Measurements from ENCODE around the gene CLDN15. TPM values are rescaled to one million over a fixed set of nuclear protein-coding genes. Genes with fewer than 3 reads are reported as not detected.

Gene CLDN15
- total RNA-seq, 1 experiment from 2014 or later, result 9.7 TPM

- Histone ChIP-seq H4K8ac (replicated peaks; ENCODE audit: insufficient read length, low read depth, low read length) (no peak overlapping the region), H3K18ac (ENCODE audit: insufficient read length, low read depth, low read length) (no peak overlapping the region), H4K5ac (ENCODE audit: insufficient read length, low read depth, low read length) (no peak overlapping the region), H3K23me2 (ENCODE audit: insufficient read length, low read depth, low read length, poor library complexity, severe bottlenecking) (no peaks in the 10 kb centered on the region), H3K27ac (ENCODE audit: insufficient read length, low read depth, low read length) (no peak overlapping the region), H2BK5ac (ENCODE audit: insufficient read length, low read length) (no peak overlapping the region), H3K79me1 (ENCODE audit: insufficient read depth, low read depth, low read length, poor library complexity, severe bottlenecking) (no peaks in the 10 kb centered on the region), H4K20me1 (ENCODE audit: control insufficient read depth, insufficient read depth, insufficient read length) (no peaks in the 10 kb centered on the region), H2AFZ (ENCODE audit: low read length) (no peak overlapping the region), H3K9me3 (ENCODE audit: control insufficient read depth, low read depth, low read length) (no peaks in the 10 kb centered on the region), H3K4me2 (ENCODE audit: insufficient read depth, insufficient read length, low read length) (no peak overlapping the region), H3K14ac (ENCODE audit: insufficient read depth, low read length) (no peak overlapping the region), H2BK15ac (ENCODE audit: low read depth, low read length) (no peak overlapping the region), H3K4ac (ENCODE audit: low read depth, low read length) (no peak overlapping the region), H3K23ac (ENCODE audit: insufficient read length, low read depth, low read length) (no peak overlapping the region), H2AK5ac (ENCODE audit: insufficient read length, low read length) (no peak overlapping the region), H3K4me1 (ENCODE audit: insufficient read depth, low read length) (no peaks in the 10 kb centered on the region), H2BK120ac (ENCODE audit: low read depth, low read length, poor library complexity, severe bottlenecking) (no peak overlapping the region), H3T11ph (ENCODE audit: low read length) (no peak overlapping the region), H4K91ac (ENCODE audit: insufficient read length, low read depth, low read length) (no peak overlapping the region), H3K9ac (ENCODE audit: extremely low read depth, insufficient read length, low read length) (no peak overlapping the region), H3K27me3 (ENCODE audit: insufficient read depth, low read length) (no peaks in the 10 kb centered on the region), H2BK12ac (ENCODE audit: insufficient read length, low read depth, low read length) (no peak overlapping the region), H3K79me2 (ENCODE audit: insufficient read depth, low read length) (no peaks in the 10 kb centered on the region), H2BK20ac (ENCODE audit: low read depth, low read length, poor library complexity, severe bottlenecking) (no peak overlapping the region), H3K56ac (ENCODE audit: insufficient read length, low read depth, low read length) (no peak overlapping the region)
- no CpG with 5 or more reads among the region's 7 CpGs for WGBS (ENCODE audit: extremely low coverage, insufficient read length, low lambda C conversion rate)
- H3K4me1 Mint-ChIP-seq, result peaks cover 2 to 3% of the 10 kb centered on the region in 2 experiments; a peak in 1 of 4 replicates
- no peaks in the 10 kb centered on the region for H3K9me3 Mint-ChIP-seq
- TF ChIP-seq CTCF (conservative IDR thresholded peaks at IDR 0.05), result no peak
- H3K27me3 Mint-ChIP-seq (ENCODE audit: low read depth), result no peaks in the 10 kb centered on the region; the same call in 1 of the 2 replicates
- no peaks in the 10 kb centered on the region for H3K36me3 Mint-ChIP-seq (ENCODE audit: insufficient read depth in 1 of 3, low read depth in 3 of 3)
- DNase-seq, result no peak
- no peak overlapping the region for H3K4me3 Mint-ChIP-seq
- no peak overlapping the region for H3K27ac Mint-ChIP-seq
Measured at GRCh38 chr7:101258243-101258731, 20.7 kb upstream of the CLDN15 start.

Measured in H9 (cell line).